ENCODE data around the gene BRD4.

GRCh38 chr19:15241259-15241910, 91.0 kb downstream of the BRD4 start:
- no peak for TF ChIP-seq KDM1A (CRISPR knock-in tag; IDR thresholded peaks at IDR 0.05)
- TF ChIP-seq RXRB (CRISPR knock-in tag; IDR thresholded peaks at IDR 0.05; ENCODE audit: borderline replicate concordance), result no peak
- no peak for TF ChIP-seq SATB2 (CRISPR knock-in tag; IDR thresholded peaks at IDR 0.05)
- no peak for TF ChIP-seq ZNF317 (CRISPR knock-in tag; IDR thresholded peaks at IDR 0.05)
- TF ChIP-seq CTCF (CRISPR knock-in tag; IDR thresholded peaks at IDR 0.05), result no peak
- no peak for TF ChIP-seq TARDBP (CRISPR knock-in tag; IDR thresholded peaks at IDR 0.05)
- no peak for TF ChIP-seq FOXA1 (IDR thresholded peaks at IDR 0.05)
- TF ChIP-seq FOXA1 (CRISPR knock-in tag; IDR thresholded peaks at IDR 0.05), result no peak
- TF ChIP-seq KLF13 (CRISPR knock-in tag; IDR thresholded peaks at IDR 0.05), result no peak
- no peak for TF ChIP-seq NR2C2 (CRISPR knock-in tag; IDR thresholded peaks at IDR 0.05; ENCODE audit: borderline replicate concordance)
- TF ChIP-seq ZNF224 (CRISPR knock-in tag; IDR thresholded peaks at IDR 0.05), result no peak
- no peak for TF ChIP-seq EED (CRISPR knock-in tag; IDR thresholded peaks at IDR 0.05)
- TF ChIP-seq CAMTA2 (CRISPR knock-in tag; IDR thresholded peaks at IDR 0.05; ENCODE audit: borderline replicate concordance), result no peak
- TF ChIP-seq, protein P1, sequence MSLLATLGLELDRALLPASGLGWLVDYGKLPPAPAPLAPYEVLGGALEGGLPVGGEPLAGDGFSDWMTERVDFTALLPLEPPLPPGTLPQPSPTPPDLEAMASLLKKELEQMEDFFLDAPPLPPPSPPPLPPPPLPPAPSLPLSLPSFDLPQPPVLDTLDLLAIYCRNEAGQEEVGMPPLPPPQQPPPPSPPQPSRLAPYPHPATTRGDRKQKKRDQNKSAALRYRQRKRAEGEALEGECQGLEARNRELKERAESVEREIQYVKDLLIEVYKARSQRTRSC (CRISPR knock-in tag; IDR thresholded peaks at IDR 0.05; ENCODE audit: low read depth), result no peak
